HepG2 (cell line): Measurements from ENCODE around the gene AP3D1. TPM values are rescaled to one million over a fixed set of nuclear protein-coding genes. Genes with fewer than 3 reads are reported as not detected.

ENCODE experiments used
- ATAC-seq: fragments of 200-7000 bp; cut with Tn5 transposase; 3 replicates; pipeline ENCODE4 v1.9.1; 2020; ENCODE audit warnings: mild to moderate bottlenecking, moderate library complexity
- BruUV-seq: library from RNA; stranded (reverse); fragments of 400-500 nt; replicated peaks from 2 replicates; lab custom pipeline; 2021; lab: Mats Ljungman, UMichigan
- CTCF ChIA-PET: fragments of 300-600 bp; formaldehyde crosslinking; extraction: SDS; loops from one replicate; lab custom pipeline; 2021; ENCODE audit warnings: low total read pairs, inconsistent platforms, low intra/inter-chr PET ratio; lab: Yijun Ruan, JAX
- POLR2A ChIA-PET: fragments of 350-600 bp; sonication (Branson Sonifier 250); formaldehyde crosslinking; loops from one replicate; lab custom pipeline; 2020; ENCODE audit warnings: antibody characterized with exemption, inconsistent platforms; lab: Yijun Ruan, JAX
- DNase-seq: peaks from one replicate; pipeline ENCODE4 v3.0.0-alpha.2; 2015; ENCODE audit warnings: low spot score
- FAIRE-seq: peaks from 3 replicates; lab custom pipeline; 2011; peaks lifted over from hg19 to GRCh38; lab: Jason Lieb, UNC
- H2AFZ ChIP-seq: one replicate; pipeline ENCODE4 v1.6.1; 2011; ENCODE audit warnings: low read length, inconsistent platforms
- H3K27ac ChIP-seq: fragments of 300-600 bp; 3 replicates; pipeline ENCODE4 v1.8.0; 2011; ENCODE audit warnings: mixed run types, mild to moderate bottlenecking, mixed read lengths, low read length, inconsistent platforms; ENCODE audit not compliant: insufficient read depth; ENCODE audit errors: extremely low read length
- H3K27me3 ChIP-seq, 2 experiments: fragments of 200-600 bp in 1 of 2; 2 replicates in 1 of 2; 3 replicates in 1 of 2; pipeline versions ENCODE4 v1.6.0 to v1.8.0; 2011; ENCODE audit warnings: low read length in 2 of 2, mild to moderate bottlenecking in 2 of 2, moderate library complexity in 2 of 2, inconsistent platforms in 1 of 2; ENCODE audit not compliant: insufficient read depth in 2 of 2, control insufficient read depth in 1 of 2
- H3K36me3 ChIP-seq, 2 experiments: fragments of 200-600 bp in 1 of 2; replicated peaks in 1 of 2; 2 replicates in 1 of 2; 3 replicates in 1 of 2; pipeline versions ENCODE4 v1.5.1 to v1.8.0; 2011; ENCODE audit warnings: low read length in 2 of 2, inconsistent platforms in 1 of 2; ENCODE audit not compliant: insufficient read depth in 2 of 2, control insufficient read depth in 1 of 2
- H3K4me1 ChIP-seq: 2 replicates; pipeline ENCODE4 v1.5.1; 2012; ENCODE audit warnings: low read length, inconsistent platforms; ENCODE audit not compliant: insufficient read depth
- H3K4me2 ChIP-seq: 2 replicates; pipeline ENCODE4 v1.6.0; 2011; ENCODE audit warnings: low read depth, low read length, inconsistent platforms
- H3K4me3 ChIP-seq, 3 experiments: fragments of 200-600 bp in 1 of 3; sonication (generic), shearing (Covaris generic) in 1 of 3; replicated peaks in 1 of 3; 2 replicates each; pipeline ENCODE4 v1.5.1; 2011 to 2016; ENCODE audit warnings: low read length in 3 of 3, inconsistent platforms in 2 of 3, low read depth in 2 of 3, mild to moderate bottlenecking in 2 of 3, control low read depth in 1 of 3, mixed read lengths in 1 of 3; ENCODE audit not compliant: insufficient read depth in 1 of 3
- H3K79me2 ChIP-seq: one replicate; pipeline ENCODE4 v1.6.1; 2011; ENCODE audit warnings: low read length, inconsistent platforms; ENCODE audit not compliant: insufficient read depth
- H3K9ac ChIP-seq: 2 replicates; pipeline ENCODE4 v1.6.0; 2011; ENCODE audit warnings: mild to moderate bottlenecking, low read depth, low read length, inconsistent platforms; ENCODE audit not compliant: insufficient read depth
- H3K9me3 ChIP-seq: 2 replicates; pipeline ENCODE4 v1.5.1; 2012; ENCODE audit warnings: mild to moderate bottlenecking, low read length
- H4K20me1 ChIP-seq: 2 replicates; pipeline ENCODE4 v1.6.0; 2011; ENCODE audit warnings: inconsistent platforms, mild to moderate bottlenecking, low read length, moderate library complexity; ENCODE audit not compliant: insufficient read depth
- NFRKB ChIP-seq: fragments of 450-650 bp; IDR thresholded peaks from 2 replicates; pipeline ENCODE4 v1.6.1; 2017
- PHB2 ChIP-seq: fragments of 450-650 bp; IDR thresholded peaks from 2 replicates; pipeline ENCODE4 v1.6.1; 2018; ENCODE audit not compliant: partially characterized antibody
- POLR2AphosphoS5 ChIP-seq: IDR thresholded peaks from 2 replicates; pipeline ENCODE4 v1.6.1; 2012; ENCODE audit warnings: low read depth, low read length
- ZBTB7A ChIP-seq: sonication (generic); formaldehyde crosslinking; IDR thresholded peaks from 2 replicates; pipeline ENCODE4 v1.8.0; 2022; ENCODE audit warnings: mild to moderate bottlenecking, missing genetic modification reagents
- ZKSCAN8 ChIP-seq: IDR thresholded peaks from 2 replicates; pipeline ENCODE4 v1.6.1; 2016; ENCODE audit warnings: borderline replicate concordance, missing genetic modification reagents, missing compliant biosample characterization
- ZNF101 ChIP-seq: sonication (generic); formaldehyde crosslinking; IDR thresholded peaks from 2 replicates; pipeline ENCODE4 v1.4.0; 2020; ENCODE audit warnings: mild to moderate bottlenecking, low read depth, missing genetic modification reagents, borderline replicate concordance
- ZNF121 ChIP-seq: sonication (generic); formaldehyde crosslinking; IDR thresholded peaks from 2 replicates; pipeline ENCODE4 v1.5.0; 2020; ENCODE audit warnings: mild to moderate bottlenecking, missing genetic modification reagents
- ZNF160 ChIP-seq: sonication (generic); formaldehyde crosslinking; IDR thresholded peaks from 2 replicates; pipeline ENCODE4 v1.8.0; 2022; ENCODE audit warnings: mild to moderate bottlenecking, inconsistent platforms, missing genetic modification reagents
- ZNF331 ChIP-seq: sonication (generic); formaldehyde crosslinking; IDR thresholded peaks from 2 replicates; pipeline ENCODE4 v1.4.0; 2020; ENCODE audit warnings: missing genetic modification reagents
- ZNF382 ChIP-seq: sonication (generic); formaldehyde crosslinking; IDR thresholded peaks from 2 replicates; pipeline ENCODE4 v1.5.0; 2020; ENCODE audit warnings: missing genetic modification reagents, mild to moderate bottlenecking, borderline replicate concordance
- ZNF687 ChIP-seq: sonication (generic); formaldehyde crosslinking; IDR thresholded peaks from 2 replicates; pipeline ENCODE4 v1.5.1; 2020; ENCODE audit warnings: mild to moderate bottlenecking, missing genetic modification reagents, moderate library complexity
- ZNF780A ChIP-seq: sonication (generic); formaldehyde crosslinking; IDR thresholded peaks from 2 replicates; pipeline ENCODE4 v1.8.0; 2022; ENCODE audit warnings: mild to moderate bottlenecking, missing genetic modification reagents, moderate library complexity
- WGBS: methylation state at CpG from one replicate; pipeline ENCODE4 v1.1.6; 2017; ENCODE audit warnings: low lambda C conversion rate; 5-methylcytosine and 5-hydroxymethylcytosine counted together
- in situ Hi-C: cut with HindIII; loops from 2 replicates; pipeline ENCODE4 v1.10.0; 2017; ENCODE audit warnings: low pct_unique_long_range_greater_than_20kb; ENCODE audit not compliant: extremely low pct_ligation_motif_present
- intact Hi-C: fragments of 100-400 bp; cut with micrococcal nuclease; formaldehyde crosslinking; loops from one replicate; pipeline ENCODE4 v1.10.0; 2022; ENCODE audit not compliant: unreplicated experiment
- polyA plus RNA-seq, 8 experiments: library from polyadenylated mRNA; depleted of rRNA in 3 of 8; stranded (reverse) in 7 of 8; unstranded in 1 of 8; fragments of >200 nt; fragmentation: Illumina TruSeq in 4 of 8; extraction: Trizol in 4 of 8; gene quantifications; 2 replicates each; pipeline versions ENCODE4 v1.2.1 to v1.2.3, GENCODE V29; 2011 to 2016; ENCODE audit warnings: low read depth in 4 of 8, missing spikeins in 1 of 8, mixed read lengths in 1 of 8; ENCODE audit not compliant: insufficient read depth in 1 of 8
- total RNA-seq, 5 experiments: library from RNA; depleted of rRNA; stranded (reverse); fragments of >200 nt; fragmentation: Illumina TruSeq; extraction: Trizol; gene quantifications; 2 replicates each; pipeline ENCODE4 v1.2.3, GENCODE V29; 2016; ENCODE audit warnings: low read depth in 1 of 5
- TF ChIP-seq, protein P1 (sequence below): sonication (generic); formaldehyde crosslinking; IDR thresholded peaks from 2 replicates; pipeline ENCODE4 v1.9.0; 2021; ENCODE audit warnings: missing genetic modification reagents, borderline replicate concordance
- TF ChIP-seq, protein P2 (sequence below): sonication (generic); formaldehyde crosslinking; conservative IDR thresholded peaks from 2 replicates; pipeline ENCODE4 v1.4.0; 2020; ENCODE audit warnings: missing genetic modification reagents

Gene AP3D1
- total and polyA plus RNA-seq, 2 of the 13 experiments (the other 11 are each of a cell fraction or from before 2014, with no cell fraction given), result 68.0 to 82.6 TPM

GRCh38 chr19:2171349-2172145, 20.2 kb upstream of the AP3D1 start:
- ChIA-PET POLR2A (interaction anchor here (0.5 to 3.1 kb wide), 9 partner anchors 8 to 279 kb away, joined by 3 to 10 read pairs (median 5); partner anchors contain the start of genes AP3D1 and DOT1L), CTCF (interaction anchor here (0.9 kb wide), 1 partner anchor 15 kb away, joined by 5 read pairs; no protein-coding TSS in a partner anchor)
- Histone ChIP-seq H3K4me2 (peak overlapping the region; percentile 73), H4K20me1 (peaks cover 39% of the 10 kb centered on the region), H3K36me3 (peaks cover 6 to 10% of the 10 kb centered on the region in 2 experiments; a peak in 3 of 5 replicates), H3K9me3 (no peaks in the 10 kb centered on the region), H3K79me2 (peaks cover 86% of the 10 kb centered on the region), H3K4me3 (peak overlapping the region; percentile 20 to 58 (median 39); a peak in 5 of 6 replicates), H3K9ac (peak overlapping the region; percentile 50), H3K27me3 (no peaks in the 10 kb centered on the region), H2AFZ (no peak overlapping the region), H3K27ac (peak overlapping the region; percentile 96), H3K4me1 (peaks cover 78% of the 10 kb centered on the region)
- intact Hi-C loops (no loop called here), in situ Hi-C loops (loop anchor here (5.0 kb wide), 1 partner anchor 41 kb away; no protein-coding TSS in a partner anchor)
- DNase-seq (peak; percentile 76), FAIRE-seq (peak; percentile 79), ATAC-seq (peak; percentile 32)
- BruUV-seq, result no TSS peak
- WGBS, result 2% methylated on average over 10 of the region's 27 CpGs
- TF ChIP-seq, protein P1, sequence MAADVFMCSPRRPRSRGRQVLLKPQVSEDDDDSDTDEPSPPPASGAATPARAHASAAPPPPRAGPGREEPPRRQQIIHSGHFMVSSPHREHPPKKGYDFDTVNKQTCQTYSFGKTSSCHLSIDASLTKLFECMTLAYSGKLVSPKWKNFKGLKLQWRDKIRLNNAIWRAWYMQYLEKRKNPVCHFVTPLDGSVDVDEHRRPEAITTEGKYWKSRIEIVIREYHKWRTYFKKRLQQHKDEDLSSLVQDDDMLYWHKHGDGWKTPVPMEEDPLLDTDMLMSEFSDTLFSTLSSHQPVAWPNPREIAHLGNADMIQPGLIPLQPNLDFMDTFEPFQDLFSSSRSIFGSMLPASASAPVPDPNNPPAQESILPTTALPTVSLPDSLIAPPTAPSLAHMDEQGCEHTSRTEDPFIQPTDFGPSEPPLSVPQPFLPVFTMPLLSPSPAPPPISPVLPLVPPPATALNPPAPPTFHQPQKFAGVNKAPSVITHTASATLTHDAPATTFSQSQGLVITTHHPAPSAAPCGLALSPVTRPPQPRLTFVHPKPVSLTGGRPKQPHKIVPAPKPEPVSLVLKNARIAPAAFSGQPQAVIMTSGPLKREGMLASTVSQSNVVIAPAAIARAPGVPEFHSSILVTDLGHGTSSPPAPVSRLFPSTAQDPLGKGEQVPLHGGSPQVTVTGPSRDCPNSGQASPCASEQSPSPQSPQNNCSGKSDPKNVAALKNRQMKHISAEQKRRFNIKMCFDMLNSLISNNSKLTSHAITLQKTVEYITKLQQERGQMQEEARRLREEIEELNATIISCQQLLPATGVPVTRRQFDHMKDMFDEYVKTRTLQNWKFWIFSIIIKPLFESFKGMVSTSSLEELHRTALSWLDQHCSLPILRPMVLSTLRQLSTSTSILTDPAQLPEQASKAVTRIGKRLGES, result no peak
- TF ChIP-seq ZKSCAN8 (no peak), ZNF331 (CRISPR knock-in tag) (peak; percentile 17; the same call in 1 of the 2 replicates), ZBTB7A (no peak), ZNF160 (CRISPR knock-in tag) (no peak), ZNF101 (CRISPR knock-in tag) (no peak), ZNF780A (CRISPR knock-in tag) (no peak), ZNF121 (CRISPR knock-in tag) (no peak; the same call in none of the 2 replicates), ZNF382 (CRISPR knock-in tag) (no peak), PHB2 (no peak), POLR2AphosphoS5 (no peak), ZNF687 (CRISPR knock-in tag) (peak; percentile 93), NFRKB (no peak)
- TF ChIP-seq, protein P2, sequence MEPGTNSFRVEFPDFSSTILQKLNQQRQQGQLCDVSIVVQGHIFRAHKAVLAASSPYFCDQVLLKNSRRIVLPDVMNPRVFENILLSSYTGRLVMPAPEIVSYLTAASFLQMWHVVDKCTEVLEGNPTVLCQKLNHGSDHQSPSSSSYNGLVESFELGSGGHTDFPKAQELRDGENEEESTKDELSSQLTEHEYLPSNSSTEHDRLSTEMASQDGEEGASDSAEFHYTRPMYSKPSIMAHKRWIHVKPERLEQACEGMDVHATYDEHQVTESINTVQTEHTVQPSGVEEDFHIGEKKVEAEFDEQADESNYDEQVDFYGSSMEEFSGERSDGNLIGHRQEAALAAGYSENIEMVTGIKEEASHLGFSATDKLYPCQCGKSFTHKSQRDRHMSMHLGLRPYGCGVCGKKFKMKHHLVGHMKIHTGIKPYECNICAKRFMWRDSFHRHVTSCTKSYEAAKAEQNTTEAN, result 0 out of 2 replicates have a peak, but pooled peaks have one; percentile 41
